Stimulated activated naive CD8-positive, alpha-beta T cell treated with anti-CD3 and anti-CD28 coated beads, Interleukin-15, Interleukin-2, amounts not matched to agents 100 U/mL and 50 U/mL, for 24 hours (primary cell): ENCODE measurements around the gene CADPS2.

Source experiments
- ATAC-seq: fragments of 150-1000 bp; cut with Tn5 transposase; one replicate; pipeline ENCODE4 v1.10.0; 2021
- DNase-seq: peaks from one replicate; pipeline ENCODE4 v3.0.0; 2021

Gene CADPS2

DNA sequence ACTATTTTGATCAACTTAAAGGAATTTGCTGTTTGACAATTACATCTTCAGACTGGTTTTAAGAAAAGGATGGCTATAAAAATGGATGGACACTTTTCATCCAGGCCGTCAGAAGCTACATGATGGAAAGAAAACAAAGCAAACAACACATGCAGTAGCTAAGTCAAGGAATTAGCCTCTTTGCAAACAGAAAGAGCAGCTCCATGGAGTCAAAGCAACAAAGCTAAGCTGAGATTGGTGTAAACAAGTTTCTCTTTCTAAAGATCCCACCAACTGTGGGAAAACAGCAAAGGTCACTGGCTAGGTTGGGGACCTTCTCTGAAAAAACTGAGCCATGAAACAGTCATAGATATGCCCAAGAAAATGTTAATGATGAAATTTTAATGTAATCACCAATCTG is 286.2 kb downstream of the CADPS2 start:
- ATAC-seq, result no peak
- no peak for DNase-seq

DNA sequence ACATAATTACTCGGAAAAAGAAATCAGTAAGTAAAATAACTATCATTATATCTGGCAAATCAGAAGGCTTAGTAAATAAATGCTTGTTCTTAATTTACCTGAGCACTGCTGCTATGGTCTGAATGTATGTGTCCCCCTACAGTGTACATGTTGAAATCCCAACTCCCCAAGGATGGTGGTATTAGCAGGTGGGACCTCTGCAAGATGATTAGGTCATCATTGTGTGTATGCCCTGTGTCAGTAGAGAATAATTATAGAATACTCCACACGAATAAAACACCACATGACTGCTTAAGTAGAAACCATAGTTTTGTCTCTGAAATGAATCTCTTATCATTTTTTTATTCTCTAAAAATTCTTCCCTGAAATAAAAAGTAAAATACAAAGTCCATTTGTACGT is 289.0 kb downstream of the CADPS2 start:
- no peak for DNase-seq
- no peak for ATAC-seq

DNA sequence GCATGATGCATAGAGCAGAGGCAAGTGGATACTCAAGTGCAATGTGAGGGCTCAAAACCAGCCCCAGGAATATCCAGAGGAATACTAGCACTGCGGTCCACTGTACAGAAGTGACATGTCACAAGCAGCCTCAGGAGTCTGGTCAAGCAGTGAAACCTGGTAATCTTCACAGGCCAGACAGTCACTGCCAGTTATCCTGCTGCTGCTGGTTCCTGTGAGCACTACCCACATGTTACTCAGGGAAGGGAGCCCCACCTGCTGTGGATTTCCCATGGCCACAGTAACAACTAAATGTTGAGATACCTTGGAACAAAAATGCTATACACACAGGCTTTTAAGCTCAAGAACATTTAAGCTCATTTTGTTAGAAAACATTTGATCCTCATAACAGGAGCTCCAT is 290.4 kb downstream of the CADPS2 start:
- no peak for DNase-seq
- no peak for ATAC-seq

DNA sequence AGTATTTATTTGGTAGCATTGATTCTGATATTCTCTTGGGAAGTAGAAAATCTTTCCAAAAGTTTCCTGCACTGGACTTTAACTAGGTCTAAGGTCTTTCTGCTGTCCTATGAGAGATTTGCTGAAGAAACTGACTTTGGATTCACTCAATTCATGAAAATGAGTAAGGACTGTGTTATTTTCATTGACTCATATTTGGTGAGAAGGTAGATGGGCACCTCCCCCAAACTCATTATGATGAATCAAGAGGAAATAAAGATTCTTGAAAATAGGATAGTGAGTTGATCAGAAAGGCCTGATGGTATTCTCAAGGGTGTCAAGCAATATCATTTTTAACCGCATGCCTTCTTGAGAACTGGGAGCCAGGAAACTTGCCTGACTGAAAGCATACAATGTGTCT is 297.6 kb downstream of the CADPS2 start:
- DNase-seq, result no peak
- no peak for ATAC-seq

DNA sequence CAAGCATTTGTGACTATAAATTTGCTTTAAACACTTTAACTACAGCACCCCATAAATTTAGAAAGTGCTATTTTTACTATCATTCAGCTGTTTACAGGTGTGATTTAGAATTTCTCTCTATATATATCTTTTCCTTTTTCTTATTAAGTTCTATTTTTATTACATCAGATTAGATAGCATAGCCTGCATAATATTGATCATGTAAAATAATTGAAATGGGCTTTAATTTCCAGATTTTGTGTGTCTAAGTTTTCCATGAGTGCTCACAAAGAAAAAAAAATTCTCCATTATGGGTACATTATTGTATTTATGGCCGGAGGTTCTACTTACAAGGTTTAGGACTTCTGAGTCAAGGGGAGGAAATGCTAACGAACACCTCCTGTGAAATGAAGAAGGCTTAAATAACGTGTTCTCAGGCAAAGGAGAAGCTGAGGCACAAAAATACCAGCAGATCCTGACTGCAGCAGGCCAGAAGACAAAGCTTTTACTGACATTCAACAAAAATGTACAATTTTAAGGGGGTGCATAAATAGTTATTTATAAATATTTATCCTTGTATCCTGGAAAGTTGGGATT is 301.5 kb downstream of the CADPS2 start:
- ATAC-seq, result no peak

DNA sequence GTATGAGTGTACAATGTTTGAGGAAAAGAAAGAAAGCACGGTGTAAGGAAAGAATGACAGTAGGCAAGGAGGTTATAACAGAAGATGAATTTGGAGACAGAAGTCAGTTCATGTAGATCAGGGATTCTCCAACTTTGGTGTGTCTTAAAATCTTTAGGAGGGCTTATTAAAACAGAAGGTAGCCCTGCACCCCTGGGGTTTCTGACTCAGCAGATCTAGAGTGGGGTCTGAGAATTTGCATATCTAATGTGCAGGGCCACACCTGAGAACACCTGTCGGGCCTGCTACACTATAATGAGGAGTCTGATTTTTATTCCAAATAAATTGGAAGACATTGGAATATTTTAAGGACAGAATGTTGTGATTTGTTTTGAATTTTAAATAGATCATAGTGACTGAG is 307.9 kb downstream of the CADPS2 start:
- ATAC-seq, result no peak
- no peak for DNase-seq

More for the DNA sequence above, 301.5 kb downstream of the CADPS2 start:
- no peak for DNase-seq

DNA sequence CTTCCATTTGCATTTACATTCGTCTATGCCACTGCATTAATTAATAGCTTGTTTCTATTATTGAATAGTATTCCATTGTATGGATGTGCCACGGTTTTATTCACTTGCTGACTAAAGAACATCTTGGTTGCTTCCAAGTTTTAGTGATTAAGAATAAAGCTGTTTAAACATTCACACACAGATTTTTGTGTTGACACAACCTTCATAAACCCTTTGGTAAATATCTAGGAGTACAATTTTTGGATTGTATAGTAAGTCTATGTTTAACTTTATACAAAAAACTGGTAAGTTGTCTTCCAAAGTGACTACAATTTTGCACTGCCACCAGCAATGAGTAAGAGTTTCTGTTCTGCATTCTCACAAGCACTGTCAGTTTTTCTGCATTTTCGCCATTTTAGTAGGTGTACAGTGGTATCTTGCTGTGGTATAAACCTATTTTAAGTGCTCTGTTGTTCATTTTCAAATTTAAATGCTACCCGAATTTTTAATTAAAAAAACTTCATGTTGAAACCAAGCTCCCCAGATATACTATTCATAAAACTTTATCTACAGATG is 308.7 kb downstream of the CADPS2 start:
- DNase-seq (no peak), ATAC-seq (no peak)

DNA sequence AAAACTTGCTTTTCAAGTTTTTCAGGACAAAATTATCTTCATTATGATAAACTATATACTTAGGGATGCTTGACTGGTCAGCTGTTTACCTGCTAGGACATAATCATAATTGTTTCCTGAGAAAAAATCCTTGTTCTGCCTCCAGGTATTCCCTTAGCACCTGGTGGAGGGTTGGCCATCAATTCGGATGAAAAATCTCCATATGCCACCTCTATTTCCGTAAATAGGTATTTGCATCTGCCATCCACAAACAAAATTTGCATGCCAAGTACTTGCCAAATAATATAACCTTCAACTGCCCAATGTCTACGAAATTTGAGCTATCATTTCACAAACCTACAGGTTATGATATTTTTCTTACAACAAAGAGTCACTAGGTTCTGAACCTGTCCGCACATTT is 313.6 kb downstream of the CADPS2 start:
- DNase-seq, result no peak
- ATAC-seq, result no peak

DNA sequence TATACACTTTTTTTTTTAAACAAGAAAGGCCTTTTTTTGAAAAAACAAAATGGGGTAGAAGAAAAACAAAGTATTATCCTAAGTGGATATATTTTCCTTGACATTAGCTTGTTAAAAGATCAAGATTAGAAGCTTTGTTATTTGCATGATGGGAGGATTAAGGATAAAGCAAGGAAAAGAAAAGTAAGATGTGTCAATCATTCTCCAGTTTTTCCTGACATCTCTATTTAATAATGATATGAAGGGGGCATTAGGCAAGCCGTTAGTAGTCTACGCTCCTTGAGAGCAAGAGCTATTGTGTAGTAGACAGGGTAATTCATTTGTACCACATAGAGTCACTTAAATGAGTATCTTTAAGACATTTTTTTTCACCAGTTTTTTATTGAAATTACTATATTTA is 324.9 kb downstream of the CADPS2 start:
- DNase-seq (no peak), ATAC-seq (no peak)

DNA sequence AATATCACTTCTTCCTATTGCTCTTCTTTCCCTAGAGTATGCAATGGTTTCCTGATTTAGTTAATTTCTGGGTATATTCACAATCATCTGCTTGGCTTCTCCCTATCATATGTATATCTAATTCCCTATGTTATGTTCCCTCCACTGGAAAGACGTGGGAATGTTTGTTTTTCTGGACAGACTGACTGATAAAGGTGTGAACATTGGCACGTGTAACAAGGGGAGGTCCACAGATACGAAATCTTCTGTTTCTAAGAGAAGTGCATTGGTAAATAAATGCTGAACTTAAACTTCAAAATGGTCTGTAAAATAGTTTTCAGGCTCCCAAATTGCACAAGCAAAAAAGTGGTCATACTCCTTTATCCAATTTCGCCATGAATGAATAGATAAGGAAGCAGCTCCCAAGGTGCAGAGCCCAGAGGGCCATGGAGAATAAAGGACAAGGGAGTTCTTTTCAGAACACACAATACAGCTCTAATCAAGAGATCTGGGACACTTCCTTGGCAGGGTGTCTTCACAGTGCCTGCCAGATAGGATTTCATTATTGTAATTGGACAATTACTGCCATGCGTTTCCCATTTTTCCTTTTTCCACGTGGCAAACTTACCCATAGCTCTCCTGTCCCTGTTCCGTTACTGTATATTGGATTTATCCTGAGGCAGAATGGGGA is 329.3 kb downstream of the CADPS2 start:
- no peak for DNase-seq
- no peak for ATAC-seq

DNA sequence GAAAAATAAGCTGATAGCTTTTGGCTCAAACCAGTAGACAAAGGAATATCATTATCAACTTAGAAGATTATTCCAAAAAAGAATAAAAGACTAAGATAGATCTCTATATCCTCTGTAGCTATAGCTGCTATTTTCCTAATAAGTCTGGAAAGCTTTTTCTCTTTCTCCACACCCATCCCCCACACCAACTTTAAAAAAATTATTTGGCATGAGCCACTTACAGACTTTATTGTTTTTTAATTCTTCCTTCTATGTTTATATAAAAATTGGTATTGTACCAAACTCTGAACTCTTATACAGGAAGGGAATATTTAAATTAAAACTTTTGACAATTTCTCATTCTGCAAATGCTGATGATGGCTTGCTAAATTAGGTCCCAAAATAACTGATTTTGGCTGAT is 330.0 kb downstream of the CADPS2 start:
- ATAC-seq, result no peak
- DNase-seq, result no peak

DNA sequence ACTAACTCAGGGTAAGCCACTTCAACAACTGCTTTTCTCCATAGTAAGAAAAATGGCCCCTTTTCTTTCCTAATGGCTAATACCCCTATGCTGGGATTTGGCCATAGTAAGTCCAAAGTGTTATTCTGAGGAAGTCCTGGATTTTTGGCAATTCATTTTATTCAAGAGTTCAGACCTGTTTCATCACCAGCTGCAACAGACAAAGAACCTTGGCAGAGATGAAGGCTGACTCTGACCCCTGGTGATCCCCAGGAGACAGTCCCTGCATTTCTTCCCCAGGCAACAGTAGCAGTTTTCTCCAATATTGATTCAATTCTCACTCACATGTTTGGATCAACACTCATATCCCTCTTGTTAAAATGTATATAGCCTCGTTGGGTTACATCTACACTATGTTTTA is 332.5 kb downstream of the CADPS2 start:
- DNase-seq, result no peak
- ATAC-seq, result no peak

DNA sequence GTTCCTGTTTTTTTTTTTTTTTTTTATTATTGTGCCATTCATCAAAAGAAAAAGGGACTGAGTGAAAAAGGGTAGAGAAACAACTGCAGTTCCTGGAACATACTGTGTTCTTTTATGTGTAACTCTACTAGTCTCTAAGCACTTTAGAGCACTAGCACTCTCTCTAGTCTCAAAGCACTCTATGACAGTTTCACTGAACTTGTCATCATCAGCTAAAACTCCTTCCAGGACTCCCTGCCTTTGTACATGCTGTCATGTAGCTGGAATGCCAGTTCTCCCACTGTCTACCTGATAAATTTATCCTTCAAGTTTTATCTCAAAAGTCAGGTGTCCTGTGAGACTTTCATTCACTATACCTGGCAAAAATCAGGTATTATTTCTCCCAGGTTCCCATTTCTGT is 333.5 kb downstream of the CADPS2 start:
- DNase-seq, result no peak
- no peak for ATAC-seq

DNA sequence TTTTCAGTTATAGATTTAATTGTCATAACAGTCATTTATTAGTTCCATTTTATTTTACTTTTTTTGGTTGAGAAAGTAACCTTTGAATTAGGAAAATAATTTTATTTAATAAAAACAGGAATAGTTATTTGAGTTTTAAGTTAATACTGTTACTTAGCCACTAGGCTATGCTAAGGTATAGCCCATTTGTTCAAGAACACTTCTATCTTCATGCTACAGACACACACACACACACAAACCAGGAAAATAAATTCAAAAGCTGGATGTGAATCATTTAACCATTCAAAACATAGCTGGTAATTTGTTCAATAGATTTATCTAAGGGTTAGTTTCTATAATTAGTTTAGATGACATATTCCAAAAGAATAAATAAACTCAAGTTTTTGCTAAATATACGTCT is 335.7 kb downstream of the CADPS2 start:
- no peak for ATAC-seq
- DNase-seq, result no peak

DNA sequence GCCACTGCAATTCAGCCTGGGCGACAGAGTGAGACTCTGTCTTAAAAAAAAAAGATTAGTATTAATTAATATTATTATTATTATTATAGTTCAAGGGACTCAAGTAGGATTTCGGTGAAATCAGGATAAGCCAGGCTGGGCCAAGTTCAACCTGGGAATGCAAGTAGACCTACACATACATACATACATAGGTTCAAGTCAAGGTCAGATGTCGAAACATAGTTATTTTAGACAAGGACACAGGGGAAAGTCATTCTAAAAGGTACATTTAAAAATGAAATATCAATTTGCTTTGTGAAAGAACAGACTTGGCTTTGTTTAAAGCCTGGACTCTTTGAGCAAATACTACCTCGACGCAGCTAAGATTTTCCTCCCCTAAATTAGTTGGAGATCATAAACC is 336.7 kb downstream of the CADPS2 start:
- DNase-seq, result no peak
- ATAC-seq, result no peak

DNA sequence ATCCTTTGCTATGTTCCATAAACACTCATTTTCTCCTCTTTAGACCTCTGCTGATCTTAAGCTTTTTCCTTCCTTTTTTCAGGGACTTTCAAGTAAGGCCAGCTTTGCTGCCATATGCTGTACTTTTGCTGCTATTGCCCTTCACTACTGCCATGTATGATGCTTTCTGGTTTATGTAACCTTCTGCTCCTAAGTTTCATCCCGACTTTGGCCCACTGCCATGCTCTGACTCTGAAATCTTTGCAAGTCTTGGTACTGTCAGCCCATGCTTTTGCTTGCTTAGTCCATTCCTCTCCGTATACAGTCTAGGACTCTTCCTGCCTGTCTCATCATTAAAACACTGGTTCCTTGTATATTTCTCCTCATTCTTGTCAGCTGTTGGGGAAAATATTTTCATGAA is 339.8 kb downstream of the CADPS2 start:
- ATAC-seq (no peak), DNase-seq (no peak)

DNA sequence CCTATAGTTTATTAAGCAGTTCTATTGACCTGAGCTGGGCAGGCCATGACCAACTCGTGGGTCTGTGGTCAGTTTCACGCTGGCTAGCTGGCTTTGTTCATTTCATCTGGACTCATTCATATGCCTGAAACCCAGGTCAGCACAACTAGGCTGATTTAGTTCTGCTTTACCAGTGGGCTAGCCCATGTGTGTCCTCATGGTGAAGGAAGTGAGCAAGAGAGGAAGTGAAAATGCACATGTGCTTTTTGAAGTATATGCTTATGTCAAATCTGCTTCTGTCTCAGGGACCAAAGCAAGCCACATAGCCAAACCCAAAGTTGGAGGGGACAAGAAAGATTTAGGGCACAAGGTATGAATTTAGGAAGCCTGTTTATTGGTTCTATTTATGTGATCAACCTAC is 341.8 kb downstream of the CADPS2 start:
- ATAC-seq (no peak), DNase-seq (no peak)

DNA sequence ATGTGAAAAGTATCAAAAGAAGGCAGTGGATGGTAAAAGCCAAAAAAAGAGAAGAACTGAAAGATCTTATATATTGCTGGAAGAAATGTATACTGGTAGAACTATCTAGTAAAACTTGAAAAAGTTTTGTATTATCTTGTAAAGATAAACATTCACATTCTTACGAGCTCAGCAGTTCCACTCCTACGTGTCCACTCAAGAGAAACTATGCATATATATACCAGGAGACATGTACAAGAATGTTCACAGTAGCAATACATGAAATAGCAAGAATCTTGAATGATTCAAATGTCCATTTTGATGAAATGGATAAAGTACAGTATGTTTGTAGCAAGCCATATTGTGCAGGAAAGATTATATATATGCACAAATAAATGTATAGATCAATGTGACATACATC is 342.4 kb downstream of the CADPS2 start:
- ATAC-seq (no peak), DNase-seq (no peak)

DNA sequence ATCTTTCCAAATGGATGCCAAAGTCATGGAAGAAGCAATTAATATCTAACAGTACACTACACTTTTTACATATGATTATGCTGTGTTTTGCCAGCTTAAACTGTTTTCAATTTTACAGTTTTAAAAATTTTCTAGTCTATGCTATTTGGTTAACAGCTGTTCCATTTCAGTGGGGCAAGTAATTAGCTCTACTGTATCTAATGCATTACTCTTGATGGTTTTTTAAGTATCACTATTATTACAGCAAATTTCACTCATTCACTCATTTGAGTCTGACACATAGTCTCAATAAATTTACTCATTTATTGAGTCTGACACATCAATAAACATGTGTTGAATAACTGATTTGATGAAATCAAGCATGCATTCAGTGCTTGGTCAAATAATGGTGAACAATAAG is 343.1 kb downstream of the CADPS2 start:
- no peak for ATAC-seq
- no peak for DNase-seq

DNA sequence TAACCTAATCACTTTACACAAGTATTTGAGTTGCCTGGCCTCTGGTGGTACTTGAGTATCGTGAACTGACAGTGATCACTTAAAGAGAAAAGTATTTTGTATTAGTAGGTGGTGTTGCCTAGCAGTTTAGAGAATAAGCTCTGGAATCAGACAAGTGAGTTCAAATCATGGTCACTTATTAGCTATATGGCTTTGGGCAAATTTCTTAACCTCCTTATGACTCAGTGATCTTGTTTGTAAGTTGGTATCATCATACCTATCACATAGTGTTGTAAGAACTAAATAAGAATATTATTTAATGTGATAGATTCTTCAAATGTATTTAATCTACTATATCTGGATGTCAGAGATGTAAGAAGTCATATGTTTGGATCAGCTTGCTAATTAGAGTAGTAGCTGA is 351.2 kb downstream of the CADPS2 start:
- no peak for DNase-seq
- no peak for ATAC-seq

DNA sequence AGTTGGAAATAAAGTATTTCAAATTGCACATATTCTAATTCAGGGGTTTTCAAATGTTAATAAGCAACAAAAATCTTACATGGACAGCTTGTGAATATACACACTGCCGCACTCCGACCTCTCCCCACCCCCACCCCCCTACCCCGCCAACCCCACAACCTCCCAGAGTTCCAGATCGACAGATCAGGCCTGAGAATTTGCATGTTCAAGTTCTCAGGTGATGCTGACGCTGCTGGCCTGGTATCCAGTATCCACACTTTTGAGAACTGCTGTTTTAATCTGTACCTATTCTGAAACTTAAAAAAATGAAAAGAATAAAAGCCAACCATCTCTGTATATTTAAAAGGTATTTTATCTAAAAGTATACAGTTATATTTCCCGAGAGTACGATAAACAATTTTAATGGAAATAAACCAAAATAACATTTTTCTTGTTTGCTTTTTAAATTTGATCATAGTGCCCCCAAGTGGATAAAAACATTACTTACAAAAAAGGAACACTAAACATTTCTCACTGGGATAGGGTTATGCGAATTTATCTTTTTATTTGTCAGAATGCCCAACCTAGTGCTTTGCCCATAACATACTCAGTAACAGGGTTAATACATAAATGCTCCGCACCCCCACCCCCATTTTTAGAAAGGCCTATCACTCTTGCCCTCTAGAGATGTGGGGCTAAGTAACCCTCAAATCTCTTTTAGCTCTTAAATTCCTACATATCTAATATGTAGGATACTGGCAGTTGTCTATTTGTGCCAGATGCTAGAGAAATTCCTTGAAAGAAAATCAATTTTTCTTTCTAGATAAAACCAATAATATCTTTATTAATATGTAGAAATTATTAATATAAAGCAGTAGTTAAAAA is 353.6 kb downstream of the CADPS2 start:
- ATAC-seq (no peak), DNase-seq (no peak)

DNA sequence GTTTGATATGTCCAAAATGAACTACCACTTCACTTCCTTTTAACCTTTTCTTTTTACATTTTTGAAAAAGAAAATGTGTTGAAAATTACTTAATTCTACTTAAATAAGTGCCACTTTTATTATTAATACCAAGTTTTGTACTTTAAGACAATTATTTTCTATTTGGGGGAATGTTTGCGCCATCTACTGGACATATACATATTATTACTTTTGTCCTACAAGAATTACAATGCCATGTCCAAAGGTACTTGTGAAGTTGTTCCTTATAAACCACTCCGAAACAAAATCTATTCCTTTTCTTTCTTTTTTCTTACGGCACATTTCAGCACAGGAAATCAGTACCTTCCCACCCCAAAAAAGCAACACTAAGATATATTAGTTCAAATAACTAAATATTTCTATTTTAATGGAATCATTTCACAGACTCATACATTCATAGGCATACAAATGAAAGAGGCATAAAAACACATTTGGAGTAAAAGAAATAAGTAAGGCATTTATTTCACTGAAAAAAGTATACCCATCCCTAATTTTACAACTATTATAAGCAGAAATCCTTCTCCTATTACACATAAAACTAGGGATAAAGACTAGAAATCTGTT is 357.3 kb downstream of the CADPS2 start:
- ATAC-seq, result no peak
- no peak for DNase-seq

DNA sequence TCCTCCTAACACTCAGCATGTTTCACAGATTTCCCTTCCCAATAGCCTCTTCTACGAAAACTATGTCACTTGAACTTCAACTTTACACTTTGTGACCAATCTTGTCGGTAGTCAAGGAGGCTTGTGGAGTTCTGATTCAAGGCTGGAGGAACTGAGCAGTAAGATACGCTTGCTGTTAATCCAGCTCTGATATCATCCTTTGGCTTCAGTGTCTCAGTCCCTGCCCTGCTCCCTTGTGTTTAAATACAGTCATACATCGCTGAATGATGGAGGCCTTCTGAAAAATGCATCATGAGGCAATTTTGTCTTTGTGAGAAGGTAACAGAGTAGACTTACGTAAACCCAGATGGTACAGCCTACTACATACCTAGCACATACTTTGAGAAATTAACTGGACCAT is 360.9 kb downstream of the CADPS2 start:
- no peak for ATAC-seq
- DNase-seq, result no peak
